Measurements from ENCODE around the gene CREB3. TPM values are rescaled to one million over a fixed set of nuclear protein-coding genes. Genes with fewer than 3 reads are reported as not detected.
A peak's percentile ranks its signal among the peaks of the same experiment; 100 is the strongest.

The CREB3 gene
- total RNA-seq, 4 donors from 2014 or later: 30.5 to 105 (median 47.2) TPM

- no peaks in the 10 kb centered on the region for H3K4me1 ChIP-seq
- no peak for DNase-seq
- no peaks in the 10 kb centered on the region for H3K9me3 ChIP-seq
- H3K36me3 ChIP-seq: no peaks in the 10 kb centered on the region
- intact Hi-C loops (cut with DNase I; ENCODE audit: low total_unique reads): no loop called here
- no peaks in the 10 kb centered on the region for H3K27me3 ChIP-seq
- no peak for TF ChIP-seq POLR2A (IDR thresholded peaks at IDR 0.05)
- TF ChIP-seq, protein P1, sequence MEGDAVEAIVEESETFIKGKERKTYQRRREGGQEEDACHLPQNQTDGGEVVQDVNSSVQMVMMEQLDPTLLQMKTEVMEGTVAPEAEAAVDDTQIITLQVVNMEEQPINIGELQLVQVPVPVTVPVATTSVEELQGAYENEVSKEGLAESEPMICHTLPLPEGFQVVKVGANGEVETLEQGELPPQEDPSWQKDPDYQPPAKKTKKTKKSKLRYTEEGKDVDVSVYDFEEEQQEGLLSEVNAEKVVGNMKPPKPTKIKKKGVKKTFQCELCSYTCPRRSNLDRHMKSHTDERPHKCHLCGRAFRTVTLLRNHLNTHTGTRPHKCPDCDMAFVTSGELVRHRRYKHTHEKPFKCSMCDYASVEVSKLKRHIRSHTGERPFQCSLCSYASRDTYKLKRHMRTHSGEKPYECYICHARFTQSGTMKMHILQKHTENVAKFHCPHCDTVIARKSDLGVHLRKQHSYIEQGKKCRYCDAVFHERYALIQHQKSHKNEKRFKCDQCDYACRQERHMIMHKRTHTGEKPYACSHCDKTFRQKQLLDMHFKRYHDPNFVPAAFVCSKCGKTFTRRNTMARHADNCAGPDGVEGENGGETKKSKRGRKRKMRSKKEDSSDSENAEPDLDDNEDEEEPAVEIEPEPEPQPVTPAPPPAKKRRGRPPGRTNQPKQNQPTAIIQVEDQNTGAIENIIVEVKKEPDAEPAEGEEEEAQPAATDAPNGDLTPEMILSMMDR (IDR thresholded peaks at IDR 0.05): no peak
- no peak overlapping the region for H3K27ac ChIP-seq
- no peak overlapping the region for H3K4me3 ChIP-seq
Observed at GRCh38 chr9:35723426-35723825, 9.0 kb upstream of the CREB3 start.

DNA sequence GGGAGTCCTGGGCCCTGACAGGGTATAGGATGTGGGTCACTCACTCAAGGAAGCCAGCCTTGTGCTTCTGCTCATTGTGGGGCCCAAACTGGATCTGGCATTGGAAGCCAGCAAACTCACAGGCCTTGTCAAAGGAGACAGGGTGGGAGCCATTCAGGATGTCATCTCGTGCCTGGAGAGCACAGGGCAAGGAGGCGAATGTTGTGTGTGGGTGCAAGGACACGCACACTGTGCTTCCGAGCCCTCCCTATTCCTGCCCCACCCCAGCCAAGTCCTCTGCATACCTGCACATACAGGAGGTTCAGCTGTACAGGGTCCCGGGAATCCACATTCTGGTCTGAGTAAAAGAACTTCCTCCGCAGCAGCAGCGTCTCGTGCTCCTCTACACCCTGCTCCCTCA is 8.6 kb upstream of the CREB3 start:
- Histone ChIP-seq H3K27ac (no peak overlapping the region), H3K4me3 (no peak overlapping the region), H3K27me3 (no peaks in the 10 kb centered on the region), H3K36me3 (no peaks in the 10 kb centered on the region), H3K9me3 (no peaks in the 10 kb centered on the region), H3K4me1 (no peaks in the 10 kb centered on the region)
- no peak for TF ChIP-seq POLR2A (IDR thresholded peaks at IDR 0.05)
- TF ChIP-seq, protein P1 (IDR thresholded peaks at IDR 0.05): no peak
- intact Hi-C loops (cut with DNase I; ENCODE audit: low total_unique reads): no loop called here
- no peak for DNase-seq

DNA sequence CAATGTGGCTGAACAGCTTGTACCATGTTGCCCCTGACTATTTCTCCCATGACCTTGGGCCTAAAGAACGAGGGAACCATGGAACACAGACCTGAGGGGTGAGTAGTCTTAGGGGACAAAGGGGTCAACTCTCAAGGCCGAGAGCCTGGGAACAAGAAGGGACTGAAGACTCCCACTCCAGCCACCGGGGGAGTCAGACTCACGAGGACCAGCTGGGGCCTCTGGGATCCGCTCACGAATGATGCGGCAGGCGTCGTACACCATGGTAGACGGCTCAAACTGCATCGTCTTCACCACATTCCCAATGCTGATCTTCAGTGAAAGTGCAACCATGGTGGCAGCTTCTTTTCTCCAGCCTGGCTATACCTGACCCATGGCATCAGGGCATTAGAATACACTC is 7.1 kb upstream of the CREB3 start:
- no peak for DNase-seq
- H3K27me3 ChIP-seq: no peaks in the 10 kb centered on the region
- H3K27ac ChIP-seq: no peak overlapping the region
- H3K4me3 ChIP-seq: no peak overlapping the region
- intact Hi-C loops (cut with DNase I; ENCODE audit: low total_unique reads): loop anchor here (5.0 kb wide), 1 partner anchor 38 kb away; the partner anchor contains the start of gene TPM2
- H3K4me1 ChIP-seq: no peaks in the 10 kb centered on the region
- TF ChIP-seq, protein P1 (IDR thresholded peaks at IDR 0.05): no peak
- TF ChIP-seq POLR2A (IDR thresholded peaks at IDR 0.05): no peak
- H3K36me3 ChIP-seq: no peaks in the 10 kb centered on the region
- no peaks in the 10 kb centered on the region for H3K9me3 ChIP-seq

GRCh38 chr9:35726931-35727330 is 5.5 kb upstream of the CREB3 start:
- TF ChIP-seq, protein P1 (IDR thresholded peaks at IDR 0.05): peak in 2 of 4 experiments; percentile 8 to 35
- no peak for TF ChIP-seq POLR2A (IDR thresholded peaks at IDR 0.05)

DNA sequence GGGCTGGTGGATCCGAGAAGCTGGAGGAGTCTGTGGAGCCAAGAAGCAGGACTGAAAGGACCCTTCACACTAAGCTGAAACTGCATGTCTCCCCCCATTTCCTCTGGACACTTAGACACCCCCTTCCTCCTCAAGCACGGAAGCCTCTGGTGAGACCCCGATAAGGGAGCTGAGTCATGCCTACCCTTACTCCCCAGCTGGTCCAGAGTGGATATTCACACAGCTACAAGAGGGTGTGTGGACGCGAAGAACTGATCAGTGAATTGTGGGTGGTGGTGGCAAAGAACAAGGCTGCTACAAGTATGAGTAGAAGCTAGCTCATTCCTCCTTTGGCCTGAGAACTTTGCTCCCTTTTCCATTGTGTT is 4.8 kb upstream of the CREB3 start:
- Histone ChIP-seq H3K27me3 (no peaks in the 10 kb centered on the region), H3K9me3 (no peaks in the 10 kb centered on the region), H3K36me3 (no peaks in the 10 kb centered on the region), H3K27ac (peak overlapping the region; percentile 94 to 97), H3K4me1 (no peaks in the 10 kb centered on the region), H3K4me3 (peak overlapping the region; percentile 31 to 84)
- no peak for TF ChIP-seq POLR2A (IDR thresholded peaks at IDR 0.05)
- TF ChIP-seq, protein P1 (IDR thresholded peaks at IDR 0.05): no peak
- no peak for DNase-seq
- intact Hi-C loops (cut with DNase I; ENCODE audit: low total_unique reads): loop anchor here (5.0 kb wide), 1 partner anchor 40 kb away; the partner anchor contains the start of gene TPM2

More at GRCh38 chr9:35726931-35727330, 5.5 kb upstream of the CREB3 start:
- Histone ChIP-seq H3K36me3 (no peaks in the 10 kb centered on the region), H3K4me1 (no peaks in the 10 kb centered on the region), H3K9me3 (no peaks in the 10 kb centered on the region), H3K27ac (peak overlapping the region; percentile 94 to 97), H3K27me3 (no peaks in the 10 kb centered on the region), H3K4me3 (peak overlapping the region in 1 of 2 donors; percentile 31)
- peak in 1 of 2 donors; percentile 62 for DNase-seq
- intact Hi-C loops (cut with DNase I; ENCODE audit: low total_unique reads): loop anchor here (5.0 kb wide), 1 partner anchor 40 kb away; the partner anchor contains the start of gene TPM2
